Measurements from ENCODE around the gene ENOSF1.

The ENOSF1 gene

DNA sequence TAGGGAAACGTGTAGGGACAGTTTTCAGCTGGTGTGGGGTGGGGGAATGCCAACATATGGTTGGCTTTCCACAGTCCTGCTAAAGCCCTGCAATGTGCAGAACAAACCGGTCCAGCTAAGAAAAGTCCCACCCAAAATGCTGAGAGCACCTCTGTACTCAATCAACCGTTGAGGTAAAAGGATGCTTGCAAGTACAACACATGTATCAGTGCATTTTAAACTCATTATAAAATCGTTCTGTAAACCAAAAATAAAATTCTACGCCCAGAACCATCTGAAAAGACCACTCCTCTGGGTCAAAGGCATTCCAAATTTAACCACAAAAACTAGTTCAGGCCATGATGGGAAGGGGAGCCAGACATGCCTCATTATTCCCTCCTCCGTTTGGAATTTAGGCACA is 57.0 kb downstream of the ENOSF1 start:
- intact Hi-C loops (cut with DNase I), result loop anchor here (10.0 kb wide), 1 partner anchor 59 kb away; the partner anchor contains the start of gene ENOSF1
- DNase-seq, result no peak

DNA sequence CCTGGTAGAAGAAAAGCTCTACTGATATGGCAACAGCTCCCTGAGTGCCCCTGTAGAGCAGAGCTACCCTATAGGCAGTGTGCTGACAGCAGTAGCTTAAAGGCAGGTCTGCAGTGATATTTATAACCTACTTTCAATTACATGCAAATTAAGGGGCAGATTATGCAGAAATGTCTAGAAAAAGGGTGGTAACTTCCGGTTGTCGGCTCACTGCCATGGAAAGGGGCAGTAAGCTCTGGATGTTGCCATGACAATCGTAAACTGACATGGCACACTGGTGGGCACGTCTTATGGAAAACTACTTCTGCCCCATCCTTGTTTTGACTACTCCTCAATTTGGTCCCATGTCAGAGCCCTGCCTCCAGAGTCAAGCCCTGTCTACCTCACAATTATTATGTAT is 57.8 kb downstream of the ENOSF1 start:
- DNase-seq, result no peak
- intact Hi-C loops (cut with DNase I), result loop anchor here (10.0 kb wide), 1 partner anchor 60 kb away; the partner anchor contains the start of gene ENOSF1

DNA sequence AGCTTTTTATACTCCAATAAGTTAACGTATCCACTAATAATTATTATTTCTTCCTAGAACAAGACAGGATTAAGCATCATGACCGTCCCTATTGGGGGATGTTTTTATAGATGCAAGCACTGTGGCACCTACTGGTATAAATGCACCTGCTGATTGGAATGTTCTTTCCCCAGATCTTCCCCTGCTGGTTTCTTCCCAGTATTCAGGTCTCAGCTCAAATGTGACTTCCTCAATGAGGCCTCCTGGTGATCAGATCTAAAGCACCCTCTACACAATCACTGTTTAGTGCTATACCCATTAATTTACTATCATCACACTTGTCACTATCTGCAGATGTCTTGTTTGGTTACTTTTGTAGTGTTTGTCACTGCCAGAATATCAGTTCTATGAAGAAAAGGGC is 58.9 kb downstream of the ENOSF1 start:
- intact Hi-C loops (cut with DNase I), result loop anchor here (10.0 kb wide), 1 partner anchor 61 kb away; the partner anchor contains the start of gene ENOSF1
- DNase-seq, result no peak

DNA sequence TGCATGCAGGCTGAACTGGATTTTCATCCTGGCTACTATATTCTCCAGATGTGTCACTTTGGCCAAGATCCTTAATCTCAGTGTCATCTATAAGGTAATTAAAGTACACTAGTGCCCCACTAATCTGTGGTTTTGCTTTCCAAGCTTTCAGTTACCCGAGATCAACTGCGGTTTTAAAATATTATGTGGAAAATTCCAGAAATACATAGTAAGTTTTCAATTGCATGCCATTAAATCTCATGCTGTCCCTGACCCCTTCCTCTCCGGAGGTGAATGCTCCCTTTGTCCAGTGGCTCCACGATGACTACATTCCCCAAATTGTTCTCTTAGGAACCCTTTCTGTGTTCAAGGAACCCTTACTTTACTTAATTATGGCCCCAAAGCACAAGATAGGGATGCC is 60.3 kb downstream of the ENOSF1 start:
- intact Hi-C loops (cut with DNase I), result loop anchor here (10.0 kb wide), 1 partner anchor 63 kb away; the partner anchor contains the start of gene ENOSF1
- DNase-seq, result no peak

DNA sequence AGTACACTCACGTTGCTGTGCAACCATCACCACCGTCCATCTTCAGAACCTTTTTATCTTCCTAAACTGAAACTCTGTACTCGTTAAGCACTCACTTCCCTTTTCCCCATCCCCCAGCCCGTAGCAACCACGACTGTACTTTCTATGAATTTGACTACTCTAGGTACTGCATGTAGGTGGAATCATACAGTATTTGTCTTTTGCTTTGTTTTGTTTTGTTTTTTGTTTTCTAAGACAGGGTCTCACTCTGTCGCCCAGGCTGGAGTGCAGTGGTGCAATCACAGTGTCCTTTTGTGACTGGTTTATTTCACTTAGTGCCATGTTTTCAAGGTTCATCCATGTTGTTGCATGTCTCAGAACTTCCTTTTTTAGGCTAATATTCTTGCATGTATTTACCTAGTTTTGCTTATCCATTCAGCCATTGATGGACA is 62.0 kb downstream of the ENOSF1 start:
- no peak for DNase-seq
- intact Hi-C loops (cut with DNase I), result loop anchor here (10.0 kb wide), 1 partner anchor 64 kb away; the partner anchor contains the start of gene ENOSF1

DNA sequence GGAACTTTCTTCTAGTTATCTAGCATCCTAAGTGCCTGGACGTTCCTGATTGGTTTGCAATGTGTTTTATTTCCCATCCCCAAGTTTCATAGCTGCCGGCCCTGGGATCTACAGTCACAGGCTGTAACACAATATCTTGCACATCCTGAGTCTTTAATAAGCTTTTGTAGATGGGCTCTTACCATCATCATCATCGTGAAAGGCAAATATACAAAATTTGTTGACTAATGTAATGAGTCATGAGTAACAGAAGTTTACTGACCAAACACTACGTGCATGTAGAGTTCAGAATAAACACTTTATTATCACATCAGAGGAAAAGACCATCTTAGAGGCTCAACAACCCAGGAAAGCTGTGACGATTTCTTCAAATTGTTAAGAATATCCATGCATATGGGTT is 63.1 kb downstream of the ENOSF1 start:
- DNase-seq, result no peak
- intact Hi-C loops (cut with DNase I), result no loop called here

DNA sequence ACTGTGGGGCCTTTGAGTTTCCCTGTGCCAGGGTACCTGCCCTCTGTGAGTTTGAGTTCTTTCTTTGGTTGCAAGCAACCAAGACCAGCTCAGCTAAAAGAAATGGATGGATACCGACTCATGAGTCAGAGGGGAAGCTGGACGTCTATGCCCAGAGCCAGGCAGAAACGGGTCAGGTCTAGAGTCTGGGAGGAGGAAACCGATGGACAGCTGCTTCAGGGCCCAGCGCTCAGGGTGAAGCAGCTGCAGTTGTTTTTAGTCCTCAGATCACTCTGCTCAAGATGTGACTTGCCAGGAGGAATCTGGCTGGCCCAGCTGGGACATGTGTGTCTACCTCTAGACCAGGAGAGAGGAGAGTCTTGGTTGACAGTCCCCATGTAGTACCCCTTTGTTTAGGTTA is 65.1 kb downstream of the ENOSF1 start:
- intact Hi-C loops (cut with DNase I), result no loop called here
- DNase-seq, result peak in 1 of 42 donors; percentile 31

DNA sequence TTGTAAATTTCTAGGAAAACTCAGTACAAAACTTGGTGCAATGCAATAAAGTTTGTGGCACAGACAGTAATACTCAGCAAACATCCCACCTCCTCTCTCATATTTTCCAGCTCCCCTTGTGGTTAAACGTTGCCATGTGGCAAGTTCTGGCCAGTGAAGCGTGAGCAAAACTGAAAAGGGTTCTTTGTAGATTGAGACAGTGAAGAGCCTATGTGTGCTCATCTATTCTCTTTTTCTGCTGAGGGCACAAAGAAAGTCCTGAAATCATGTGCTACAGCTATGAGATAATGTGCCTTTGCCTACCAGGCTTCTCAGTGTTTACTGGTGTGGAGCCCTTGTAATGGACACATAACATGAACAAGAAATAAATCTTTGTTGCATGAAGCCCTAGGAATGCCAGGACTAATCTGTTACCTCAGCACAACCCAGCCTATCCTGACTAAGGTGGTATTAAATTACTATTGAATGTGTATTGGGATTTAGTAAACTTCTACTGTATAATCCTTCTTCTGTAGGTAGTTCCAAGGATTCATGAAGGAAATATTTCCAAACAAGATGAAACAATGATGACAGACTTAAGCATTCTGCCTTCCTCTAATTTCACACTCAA is 67.9 kb downstream of the ENOSF1 start:
- peak in 35 of 42 donors; percentile 13 to 89 (median 68) for DNase-seq
- intact Hi-C loops (cut with DNase I), result no loop called here

DNA sequence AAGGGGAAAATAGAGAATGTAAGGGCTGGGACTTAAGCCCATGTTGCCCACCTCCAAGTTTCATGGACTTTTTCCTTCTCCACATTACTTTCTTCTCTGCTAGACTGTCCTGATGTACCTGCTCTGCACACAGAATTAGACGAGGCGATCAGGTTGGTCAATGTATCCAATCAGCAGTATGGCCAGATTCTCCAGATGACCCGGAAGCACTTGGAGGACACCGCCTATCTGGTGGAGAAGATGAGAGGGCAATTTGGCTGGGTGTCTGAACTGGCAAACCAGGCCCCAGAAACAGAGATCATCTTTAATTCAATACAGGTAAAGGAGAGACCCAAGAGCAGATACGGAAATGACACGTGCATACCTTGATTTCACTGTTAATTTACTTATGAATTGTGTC is 71.2 kb downstream of the ENOSF1 start:
- intact Hi-C loops (cut with DNase I), result no loop called here
- peak in 1 of 42 donors; percentile 18 for DNase-seq

DNA sequence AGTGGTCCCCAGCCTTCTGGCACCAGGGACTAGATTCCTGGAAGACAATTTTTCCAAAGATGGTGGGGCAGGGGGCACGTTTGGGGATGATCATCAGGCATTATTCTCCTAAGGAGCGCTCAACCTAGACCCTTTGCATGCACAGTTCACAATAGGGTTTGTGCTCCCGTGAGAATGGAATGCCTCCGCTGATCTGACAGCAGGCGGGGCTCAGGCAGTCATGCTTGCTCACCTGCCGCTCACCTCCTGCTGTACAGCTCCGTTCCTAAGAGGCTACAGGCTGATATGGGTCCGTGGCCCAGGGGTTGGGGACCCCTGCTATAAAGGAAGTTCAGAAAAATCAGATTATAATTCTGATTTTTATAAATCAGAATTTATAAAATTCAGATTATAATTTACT is 77.3 kb downstream of the ENOSF1 start:
- no peak for DNase-seq
- intact Hi-C loops (cut with DNase I), result no loop called here

DNA sequence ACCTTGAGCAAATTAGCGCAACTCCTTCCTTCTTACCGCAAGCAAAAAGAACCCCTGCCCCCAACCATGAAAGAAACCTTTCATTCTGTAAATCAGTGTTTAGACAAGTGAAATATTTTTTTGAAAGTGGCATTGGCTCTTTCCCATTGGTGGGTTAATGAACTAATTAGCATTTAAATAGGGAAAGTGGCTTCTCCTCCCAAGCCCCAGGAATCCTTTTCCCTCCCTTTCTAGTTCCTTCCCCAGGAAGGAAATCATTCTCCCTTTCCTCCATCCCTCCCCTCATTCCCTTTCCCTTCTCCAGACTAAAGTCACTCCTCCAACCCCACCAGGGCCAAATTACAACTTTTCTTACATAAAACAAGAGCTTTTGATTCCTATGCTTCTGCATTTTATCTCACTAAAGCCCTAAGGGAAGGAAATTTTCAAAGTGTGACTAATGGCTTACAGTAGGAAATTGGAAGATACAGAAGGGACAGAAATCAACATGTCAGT is 77.8 kb downstream of the ENOSF1 start:
- no peak for DNase-seq
- intact Hi-C loops (cut with DNase I), result no loop called here

DNA sequence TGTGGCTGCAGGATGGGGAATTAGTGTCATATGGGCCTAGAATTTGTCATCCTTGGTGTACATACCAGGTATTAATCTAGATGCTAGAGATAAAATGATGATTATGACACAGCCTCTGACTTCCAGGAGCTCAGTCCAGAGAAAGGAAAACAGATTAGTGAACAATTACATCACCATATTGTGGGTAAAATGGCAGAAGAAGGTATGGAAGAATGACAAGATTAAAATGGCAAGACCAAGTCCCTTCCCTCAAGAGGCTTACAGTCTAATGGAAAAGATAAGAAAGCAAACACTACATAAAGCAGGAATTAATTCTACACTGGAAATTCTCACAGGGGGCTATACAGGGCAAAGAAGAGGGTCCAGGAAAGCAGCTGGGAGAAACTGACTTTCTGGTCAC is 80.9 kb downstream of the ENOSF1 start:
- intact Hi-C loops (cut with DNase I), result no loop called here
- DNase-seq, result no peak

DNA sequence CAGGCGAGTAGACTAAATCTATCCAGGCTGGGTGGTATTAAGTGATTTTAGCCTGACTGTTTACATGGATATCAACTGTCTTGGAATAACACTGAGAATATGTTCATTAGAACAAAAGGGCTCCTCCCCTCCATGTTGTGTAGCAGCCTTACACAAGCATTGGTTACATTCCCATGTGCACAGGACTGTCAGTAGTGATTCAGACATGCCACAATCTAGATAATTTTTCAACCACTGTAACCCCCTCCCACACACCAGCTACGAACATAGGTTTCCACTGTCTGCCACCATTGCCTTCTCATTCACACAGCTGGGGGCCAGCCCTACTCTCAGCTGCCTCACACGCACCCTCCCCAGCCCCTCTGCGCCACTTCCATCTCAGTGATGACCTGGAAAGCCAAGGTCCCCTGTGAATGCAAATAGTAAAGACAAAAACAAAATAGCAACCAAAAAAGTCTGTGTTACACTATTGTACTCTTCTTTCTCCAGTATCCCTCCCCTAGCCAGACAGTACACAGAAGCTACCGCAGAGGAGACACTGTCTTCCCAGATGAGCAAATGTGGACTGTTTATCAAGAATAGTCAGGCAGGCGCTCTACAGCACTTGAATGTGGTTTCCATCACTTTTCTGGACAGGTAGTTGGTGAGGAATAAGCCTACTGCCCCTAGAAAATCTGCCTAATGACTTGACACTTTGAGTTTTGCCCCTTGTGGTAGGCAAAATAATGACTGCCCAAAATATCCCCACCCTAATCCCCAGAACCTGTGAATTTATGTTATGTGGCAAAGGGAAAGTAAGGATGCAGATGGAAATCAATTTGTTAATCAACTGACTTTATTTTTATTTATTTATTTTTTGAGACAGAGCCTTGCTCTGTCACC is 82.9 kb downstream of the ENOSF1 start:
- intact Hi-C loops (cut with DNase I), result loop anchor here (10.0 kb wide), 2 partner anchors 85 to 205 kb away; partner anchors contain the start of gene ENOSF1
- no peak for DNase-seq

DNA sequence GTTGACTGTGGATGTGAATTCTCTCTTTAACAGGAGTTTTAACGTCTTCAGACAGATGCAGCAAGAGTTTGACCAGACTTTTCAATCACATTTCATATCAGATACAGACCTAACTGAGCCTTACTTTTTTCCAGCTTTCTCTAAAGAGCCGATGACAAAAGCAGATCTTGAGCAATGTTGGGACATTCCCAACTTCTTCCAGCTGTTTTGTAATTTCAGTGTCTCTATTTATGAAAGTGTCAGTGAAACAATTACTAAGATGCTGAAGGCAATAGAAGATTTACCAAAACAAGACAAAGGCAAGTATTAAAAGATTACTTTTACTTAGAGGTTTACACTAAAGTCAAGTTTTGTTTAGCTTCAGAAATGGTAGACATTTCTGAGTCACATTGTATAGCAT is 85.2 kb downstream of the ENOSF1 start:
- intact Hi-C loops (cut with DNase I), result loop anchor here (10.0 kb wide), 2 partner anchors 88 to 208 kb away; partner anchors contain the start of gene ENOSF1
- no peak for DNase-seq

DNA sequence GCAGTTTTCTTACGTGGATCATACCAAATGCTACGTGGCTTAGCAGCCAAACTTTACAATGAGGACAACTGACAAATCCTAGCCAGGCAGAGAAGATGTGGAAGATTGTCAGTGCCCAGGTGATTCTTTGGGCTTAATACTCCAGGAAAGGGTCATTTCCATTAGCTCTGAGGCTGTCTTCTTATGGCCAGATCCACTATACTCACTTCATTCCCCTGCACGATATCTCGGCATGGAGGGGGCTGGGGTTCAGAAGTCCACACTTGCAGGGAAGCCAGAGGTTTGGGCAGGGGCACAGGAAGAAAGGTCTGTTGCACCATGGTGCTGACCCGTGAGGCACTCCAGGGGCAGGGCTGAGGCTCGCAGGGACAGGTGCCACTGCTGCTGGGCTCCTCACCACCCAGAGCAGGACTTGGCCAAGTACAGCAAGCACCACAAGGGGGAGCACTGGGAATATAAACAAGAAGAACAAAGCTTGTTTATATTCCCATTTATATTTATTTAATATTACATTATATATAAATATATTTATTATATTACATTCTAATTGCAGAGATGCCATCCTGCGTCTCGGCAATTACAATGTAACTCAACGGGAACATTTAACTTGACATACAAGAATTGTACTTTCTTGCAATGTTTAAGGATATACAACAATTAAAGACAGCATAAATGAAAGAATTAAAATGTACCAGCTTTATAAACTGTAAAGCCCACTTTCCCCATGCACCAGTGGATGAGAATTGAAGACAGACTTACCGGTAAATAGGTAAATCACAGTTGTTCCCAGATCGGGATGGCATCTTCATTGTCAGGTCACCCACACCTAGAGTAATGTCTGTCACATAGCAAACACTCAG is 88.4 kb downstream of the ENOSF1 start:
- intact Hi-C loops (cut with DNase I), result loop anchor here (10.0 kb wide), 2 partner anchors 91 to 211 kb away; partner anchors contain the start of gene ENOSF1
- peak; percentile 51 to 94 (median 79) for DNase-seq

DNA sequence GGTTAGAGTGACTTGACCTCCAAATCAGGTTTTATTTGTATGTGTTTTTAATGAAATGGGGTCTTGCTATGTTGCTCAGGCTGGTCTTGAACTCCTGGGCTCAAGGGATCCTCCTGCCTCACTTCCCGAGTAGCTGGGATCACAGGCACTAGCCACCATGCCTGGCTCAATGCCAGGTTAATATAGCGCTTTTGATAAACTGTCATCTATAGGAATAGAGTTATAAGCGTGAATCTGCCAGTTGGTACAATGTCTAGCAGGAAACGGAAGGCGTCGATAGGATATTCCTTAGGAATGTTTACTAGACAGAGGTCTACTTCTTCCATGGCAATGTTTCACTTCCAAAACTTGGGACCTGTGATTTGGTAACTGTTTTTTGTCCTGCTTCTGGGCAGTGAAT is 90.1 kb downstream of the ENOSF1 start:
- DNase-seq, result no peak
- intact Hi-C loops (cut with DNase I), result loop anchor here (10.0 kb wide), 2 partner anchors 93 to 213 kb away; partner anchors contain the start of gene ENOSF1

DNA sequence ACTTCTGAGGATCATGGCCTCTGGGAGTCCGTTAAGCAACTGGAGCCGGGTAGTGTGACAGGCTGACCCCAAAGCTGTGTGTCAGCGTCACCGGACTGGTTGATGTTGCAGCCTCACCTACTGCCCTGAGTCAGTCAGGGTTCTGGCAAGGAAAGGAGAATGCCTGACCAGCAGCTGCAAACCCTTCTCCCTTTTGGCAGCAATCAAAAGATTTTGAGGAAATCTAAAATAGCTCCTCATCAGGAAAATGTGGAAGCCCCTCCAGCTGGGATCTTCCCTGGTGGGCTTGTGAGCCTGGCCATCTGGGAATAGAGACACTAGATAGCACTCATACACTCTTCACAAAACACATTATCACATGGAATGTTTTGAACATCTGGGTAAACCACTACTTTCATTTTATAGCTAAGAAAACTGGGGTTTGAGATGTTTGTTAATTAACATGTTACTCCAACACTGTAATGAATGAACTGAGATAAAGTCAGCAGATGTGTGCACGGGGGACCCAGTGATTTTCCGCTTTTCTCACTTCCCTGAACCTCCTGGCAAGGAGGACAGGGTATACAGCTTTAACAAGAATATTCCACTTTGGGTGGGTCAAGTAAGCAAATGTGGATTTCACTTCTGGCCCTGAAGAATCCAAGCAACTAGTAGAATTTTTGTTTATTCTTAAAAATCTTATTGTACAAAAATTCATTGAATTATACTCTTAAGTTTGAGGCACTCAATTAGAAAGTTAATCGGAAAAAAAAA is 91.0 kb downstream of the ENOSF1 start:
- intact Hi-C loops (cut with DNase I), result loop anchor here (10.0 kb wide), 2 partner anchors 93 to 213 kb away; partner anchors contain the start of gene ENOSF1
- peak in 1 of 42 donors; percentile 21 for DNase-seq
